HG03045 (cell line): ENCODE results near the gene AKR1C2.
"Not testable (repeated sequence)": the region's sequence is repeated elsewhere in the genome, so short reads cannot be mapped to it uniquely, and the experiment has no call there.

Experiments
- ATAC-seq: cut with Tn5 transposase; IDR thresholded peaks from one replicate; pipeline ENCODE4 v1.9.1; 2021; ENCODE audit warnings: mild to moderate bottlenecking, moderate library complexity; ENCODE audit not compliant: unreplicated experiment

The AKR1C2 gene

GRCh38 chr10:4991463-4991862, 12.2 kb downstream of the AKR1C2 start:
- ATAC-seq: not testable (repeated sequence)

GRCh38 chr10:4990217-4990616, 13.4 kb downstream of the AKR1C2 start:
- ATAC-seq: no peak

GRCh38 chr10:4988000-4988641, 15.5 kb downstream of the AKR1C2 start:
- ATAC-seq: not testable (repeated sequence)

- no peak for ATAC-seq
Observed at GRCh38 chr10:4984971-4985594, 18.6 kb downstream of the AKR1C2 start.

- no peak for ATAC-seq
Observed at GRCh38 chr10:4984223-4984622, 19.4 kb downstream of the AKR1C2 start.

GRCh38 chr10:4983615-4984216, 19.9 kb downstream of the AKR1C2 start:
- ATAC-seq: no peak

GRCh38 chr10:4982764-4983226, 20.9 kb downstream of the AKR1C2 start:
- no peak for ATAC-seq

GRCh38 chr10:4981722-4982471, 21.8 kb downstream of the AKR1C2 start:
- ATAC-seq: no peak

- no peak for ATAC-seq
Observed at GRCh38 chr10:4980793-4981192, 22.9 kb downstream of the AKR1C2 start.

GRCh38 chr10:4978870-4979269, 24.8 kb downstream of the AKR1C2 start:
- ATAC-seq: no peak

GRCh38 chr10:4977025-4977424, 26.6 kb downstream of the AKR1C2 start:
- no peak for ATAC-seq

GRCh38 chr10:4974400-4974799, 29.3 kb downstream of the AKR1C2 start:
- ATAC-seq: not testable (repeated sequence)

GRCh38 chr10:4973294-4973693, 30.4 kb downstream of the AKR1C2 start:
- not testable (repeated sequence) for ATAC-seq

- not testable (repeated sequence) for ATAC-seq
Observed at GRCh38 chr10:4972369-4973142, 31.1 kb downstream of the AKR1C2 start.

GRCh38 chr10:4970362-4970761, 33.3 kb downstream of the AKR1C2 start:
- not testable (repeated sequence) for ATAC-seq

- not testable (repeated sequence) for ATAC-seq
Observed at GRCh38 chr10:4969289-4969688, 34.4 kb downstream of the AKR1C2 start.

GRCh38 chr10:4967189-4967588, 36.5 kb downstream of the AKR1C2 start:
- not testable (repeated sequence) for ATAC-seq

- not testable (repeated sequence) for ATAC-seq
Observed at GRCh38 chr10:4965763-4966162, 37.9 kb downstream of the AKR1C2 start.

- ATAC-seq: not testable (repeated sequence)
Observed at GRCh38 chr10:4963815-4964154, 39.9 kb downstream of the AKR1C2 start.
